ENCODE results near the gene GAL3ST1.
"Not testable (repeated sequence)": the region's sequence is repeated elsewhere in the genome, so short reads cannot be mapped to it uniquely, and the experiment has no call there.

Gene GAL3ST1

DNA sequence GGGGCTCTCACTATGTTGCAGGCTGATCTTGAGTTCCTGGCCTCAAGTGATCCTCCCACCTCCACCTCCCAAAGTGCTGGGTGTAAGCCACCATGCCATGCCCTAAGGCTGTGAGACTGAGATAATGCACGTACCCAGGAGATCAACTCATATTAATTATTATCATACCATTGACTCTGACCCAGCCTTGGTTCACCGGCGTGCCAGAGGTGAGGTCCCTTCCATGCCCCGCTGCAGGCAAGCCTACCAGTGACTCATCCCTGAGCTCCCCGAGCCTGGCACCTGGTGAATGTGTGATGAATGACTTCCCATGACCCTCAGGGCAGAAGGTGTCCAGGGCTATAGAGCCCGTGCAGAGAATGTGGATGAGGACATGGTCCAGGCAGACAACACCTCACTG, 12.1 kb downstream of the GAL3ST1 start:
- no peak for DNase-seq

DNA sequence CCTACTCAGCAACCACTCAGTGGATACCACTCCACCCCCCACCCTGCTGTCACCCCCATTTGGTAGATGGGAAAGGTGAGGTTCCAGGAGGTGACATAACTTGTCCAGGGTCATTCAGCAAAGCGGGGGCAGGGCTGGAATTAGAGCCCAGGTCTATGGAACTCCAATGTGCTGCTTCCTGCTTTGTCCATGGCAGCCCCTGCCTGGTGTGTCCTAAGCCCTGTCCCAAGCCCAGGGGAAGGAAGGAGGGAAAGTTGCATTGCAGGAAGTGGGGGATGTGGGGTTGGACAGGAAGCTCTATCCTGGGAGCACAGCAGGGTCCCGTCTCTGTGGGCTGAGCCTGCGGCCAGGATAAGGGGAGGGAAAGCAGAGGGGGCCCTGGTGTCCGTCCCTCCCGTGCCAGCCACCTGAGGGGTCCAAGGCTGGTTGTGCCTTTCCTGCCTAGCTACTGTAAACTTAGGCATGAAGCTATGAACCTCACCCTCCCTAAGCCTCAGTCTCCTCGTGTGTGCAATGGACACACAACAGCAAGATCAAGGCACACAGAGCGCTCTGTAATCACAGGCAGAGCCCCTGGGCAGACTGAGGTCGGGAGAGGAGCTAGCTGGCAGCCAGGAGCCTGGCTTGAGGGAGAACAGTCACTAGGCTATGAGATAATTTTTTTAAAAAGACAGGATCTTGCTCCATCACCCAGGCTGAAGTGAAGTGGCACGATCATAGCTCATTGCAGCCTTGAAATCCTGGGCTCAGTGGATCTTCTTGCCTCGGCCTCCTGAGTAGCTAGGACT, 12.9 kb downstream of the GAL3ST1 start:
- no peak for DNase-seq

- not testable (repeated sequence) for DNase-seq
These were observed 13.7 kb downstream of the GAL3ST1 start for GRCh38 chr22:30560643-30561202.

DNA sequence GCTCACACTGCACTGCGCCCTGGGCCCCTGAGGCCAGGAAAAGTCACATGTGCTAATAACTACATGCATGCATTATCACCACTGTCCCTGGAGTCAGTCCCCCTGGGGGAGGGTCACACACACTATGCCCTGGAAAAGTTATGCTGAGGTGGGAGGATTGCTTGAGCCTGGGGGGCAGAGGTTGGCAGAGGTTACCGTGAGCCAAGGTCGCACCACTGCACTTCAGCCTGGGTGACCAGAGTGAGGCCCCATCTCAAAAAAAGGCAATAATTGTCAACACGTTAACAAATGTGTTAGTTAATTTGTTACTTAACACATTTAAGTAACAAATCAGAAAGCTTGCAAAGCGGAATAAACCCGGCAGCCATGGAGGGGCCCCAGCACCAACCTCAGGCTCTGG, 14.6 kb downstream of the GAL3ST1 start:
- no peak for DNase-seq

DNA sequence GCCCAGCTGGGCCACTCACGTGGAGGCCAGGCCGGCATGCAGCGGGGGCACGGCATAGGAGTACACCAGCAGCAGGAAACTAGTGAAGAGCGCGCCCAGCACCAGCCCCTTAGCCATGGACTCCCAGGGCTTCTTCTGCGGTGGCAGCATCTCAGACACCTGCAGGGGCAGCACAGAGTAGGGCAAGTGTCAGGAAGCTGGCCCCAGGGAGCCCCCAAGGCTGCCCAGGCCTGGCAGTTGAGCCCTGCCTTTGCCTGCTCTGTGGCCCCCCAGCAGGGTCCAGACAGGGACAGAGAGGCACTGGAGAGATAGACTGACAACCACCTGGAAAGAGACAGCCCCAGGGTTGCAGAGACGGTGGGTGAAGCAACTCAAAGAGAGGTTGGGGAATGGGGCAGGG, 17.2 kb downstream of the GAL3ST1 start:
- no peak for DNase-seq

DNA sequence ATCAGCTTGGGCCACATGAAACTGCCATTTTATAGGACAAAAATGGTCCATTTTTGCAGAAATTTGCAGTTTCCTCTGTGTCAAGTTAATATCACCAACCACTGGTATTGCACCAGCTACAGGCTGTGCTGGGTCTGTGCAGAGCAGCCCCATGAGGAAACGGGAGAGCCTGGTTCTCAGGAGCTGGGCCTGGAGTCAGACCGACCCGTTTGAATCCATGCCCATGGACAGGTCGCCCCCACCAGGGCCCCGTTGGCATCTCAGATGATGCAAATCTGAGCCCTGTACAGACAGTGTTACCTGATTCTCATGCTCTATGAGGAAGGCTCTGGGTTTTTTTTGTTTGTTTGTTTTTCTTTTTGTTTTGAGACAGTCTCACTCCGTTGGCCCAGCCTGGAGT, 18.1 kb downstream of the GAL3ST1 start:
- no peak for DNase-seq

DNA sequence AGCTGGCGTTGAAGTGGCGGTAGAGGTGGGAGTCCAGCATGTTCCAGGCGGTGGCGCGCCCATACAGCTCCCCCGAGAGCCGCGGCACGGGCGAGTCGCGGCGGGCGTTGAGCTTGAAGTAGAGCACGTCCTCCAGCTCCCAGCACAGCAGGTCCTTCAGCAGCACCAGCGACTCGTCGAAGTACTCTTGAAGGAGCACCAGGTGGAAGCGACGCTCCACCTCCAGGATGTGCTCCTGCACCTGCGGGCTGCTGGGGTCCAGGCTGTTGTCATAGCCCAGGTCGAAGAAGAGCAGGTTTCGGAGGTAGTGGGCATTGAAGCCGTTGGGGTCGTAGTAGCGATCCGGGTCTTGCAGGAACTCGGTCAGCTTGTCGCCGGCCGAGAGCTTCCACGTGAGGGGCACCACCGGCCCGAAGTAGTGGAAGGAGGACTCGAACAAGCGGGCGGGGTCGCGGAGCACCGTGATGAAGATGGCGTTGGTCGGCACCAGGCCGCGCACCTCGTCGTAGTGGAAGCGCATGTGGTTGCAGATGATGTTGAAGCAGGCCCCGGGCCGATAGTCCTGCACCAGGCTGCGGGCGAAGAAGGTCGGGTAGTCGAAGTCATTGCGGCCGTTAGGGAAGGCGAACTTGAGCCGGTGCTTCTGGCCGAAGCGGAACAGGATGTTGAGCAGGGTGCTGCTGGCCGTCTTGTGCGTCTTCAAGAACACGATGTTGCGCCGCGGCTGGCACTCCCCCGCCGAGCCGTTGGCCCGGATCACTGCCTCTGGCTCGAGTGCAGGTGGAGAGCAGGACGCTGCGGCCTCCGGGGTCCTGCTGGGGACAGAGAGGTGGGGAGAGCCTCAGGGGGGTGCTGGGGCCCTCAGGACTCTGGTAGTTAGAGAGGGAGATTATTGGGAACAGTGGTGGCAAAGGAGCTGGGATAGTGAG, 18.9 kb downstream of the GAL3ST1 start:
- DNase-seq = no peak

GRCh38 chr22:30553971-30554370, 20.5 kb downstream of the GAL3ST1 start:
- no peak for DNase-seq

GRCh38 chr22:30552719-30553118, 21.7 kb downstream of the GAL3ST1 start:
- DNase-seq = no peak

- DNase-seq = not testable (repeated sequence)
These were observed 22.7 kb downstream of the GAL3ST1 start for GRCh38 chr22:30551813-30552212.

GRCh38 chr22:30547188-30547587, 27.3 kb downstream of the GAL3ST1 start:
- DNase-seq = no peak

- no peak for DNase-seq
These were observed 27.8 kb downstream of the GAL3ST1 start, which contains the start of gene SEC14L6 for GRCh38 chr22:30546616-30547015. Gene SEC14L6, minus strand, starts transcription at chr22:30546741. Its CDS starts 59 bp downstream, at chr22:30546682.

DNA sequence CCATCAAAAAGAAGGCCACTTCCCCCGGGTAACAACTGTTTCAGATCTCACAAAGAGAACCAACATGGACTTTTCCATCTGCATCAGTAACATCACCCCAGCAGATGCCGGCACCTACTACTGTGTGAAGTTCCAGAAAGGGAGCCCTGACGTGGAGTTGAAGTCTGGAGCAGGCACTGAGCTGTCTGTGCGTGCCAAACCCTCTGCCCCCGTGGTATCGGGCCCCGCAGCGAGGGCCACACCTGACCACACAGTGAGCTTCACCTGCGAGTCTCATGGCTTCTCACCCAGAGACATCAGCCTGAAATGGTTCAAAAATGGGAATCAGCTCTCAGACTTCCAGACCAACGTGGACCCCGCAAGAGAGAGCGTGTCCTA, 31.7 kb downstream of the GAL3ST1 start:
- no peak for DNase-seq

DNA sequence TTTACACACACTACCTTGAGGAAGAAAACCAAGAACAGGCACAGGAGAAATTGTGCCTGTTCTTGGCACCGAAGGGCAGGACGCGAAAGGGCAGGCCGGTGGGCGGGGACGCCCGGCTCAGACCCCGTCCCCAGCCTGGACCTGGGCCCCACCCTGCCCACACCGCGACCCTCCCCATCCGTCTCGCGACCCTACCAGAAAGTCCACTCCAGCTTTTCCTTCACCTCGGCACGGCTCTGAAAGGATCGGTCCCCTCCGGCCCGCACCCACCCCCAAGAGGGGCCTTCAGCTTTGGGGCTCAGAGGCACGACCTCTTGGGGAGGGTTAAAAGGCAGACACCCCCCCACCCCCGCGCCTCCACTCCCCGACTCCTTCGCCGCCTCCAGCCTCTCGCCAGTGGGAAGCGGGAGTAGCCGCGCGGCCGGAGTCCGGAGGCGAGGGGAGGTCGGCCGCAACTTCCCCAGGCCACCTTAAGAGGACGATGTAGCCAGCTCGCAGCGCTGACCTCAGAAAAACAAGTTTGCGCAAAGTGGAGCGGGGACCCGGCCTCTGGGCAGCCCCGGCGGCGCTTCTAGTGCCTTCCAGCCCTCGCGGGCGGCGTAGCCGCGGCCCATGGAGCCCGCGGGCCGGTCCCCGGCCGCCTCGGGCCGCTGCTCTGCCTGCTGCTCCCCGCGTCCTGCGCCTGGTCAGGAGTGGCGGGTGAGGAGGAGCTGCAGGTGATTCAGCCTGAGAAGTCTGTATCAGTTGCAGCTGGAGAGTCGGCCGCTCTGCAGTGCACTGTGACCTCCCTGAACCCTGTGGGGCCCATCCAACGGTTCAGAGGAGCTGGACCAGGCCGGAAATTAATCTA, 32.3 kb downstream of the GAL3ST1 start:
- DNase-seq = no peak

- not testable (repeated sequence) for DNase-seq
These were observed 33.0 kb downstream of the GAL3ST1 start for GRCh38 chr22:30541511-30541910.

GRCh38 chr22:30539368-30539767, 35.1 kb downstream of the GAL3ST1 start:
- DNase-seq = no peak

GRCh38 chr22:30538280-30538679, 36.2 kb downstream of the GAL3ST1 start:
- no peak for DNase-seq

- no peak for DNase-seq
These were observed 37.3 kb downstream of the GAL3ST1 start for GRCh38 chr22:30537083-30537731.

DNA sequence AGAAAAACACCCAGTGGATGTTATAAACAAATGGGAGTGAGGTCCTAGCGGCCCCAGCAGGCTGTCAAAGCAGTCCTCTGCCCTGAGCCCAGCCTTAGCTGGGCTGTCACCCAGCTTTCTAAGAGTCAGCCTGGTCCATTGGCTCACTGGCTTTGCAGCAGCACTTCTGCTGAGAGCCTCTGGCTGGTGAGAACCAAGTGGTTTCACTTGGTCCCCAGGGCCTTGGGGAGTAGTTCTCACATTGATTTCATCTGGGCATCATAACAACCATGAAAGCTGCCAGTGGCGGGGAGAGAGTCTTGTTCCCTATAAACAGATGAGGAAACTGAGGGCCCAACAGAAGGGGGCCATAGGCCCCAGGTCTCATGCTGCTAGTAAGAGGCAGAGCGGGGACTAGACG, 39.3 kb downstream of the GAL3ST1 start:
- DNase-seq = no peak

- no peak for DNase-seq
These were observed 42.5 kb downstream of the GAL3ST1 start for GRCh38 chr22:30531651-30532608.

GRCh38 chr22:30526656-30527055, 47.8 kb downstream of the GAL3ST1 start:
- no peak for DNase-seq

All from SW 1271 (cell line).